Smooth muscle cell (in vitro differentiated cells): ENCODE data around the gene SWAP70. TPM values are rescaled to one million over a fixed set of nuclear protein-coding genes. Genes with fewer than 3 reads are reported as not detected.
"Not testable (repeated sequence)": the region's sequence is repeated elsewhere in the genome, so short reads cannot be mapped to it uniquely, and the experiment has no call there.

ENCODE experiments used
- DNase-seq: peaks from one replicate; lab custom pipeline; 2025; ENCODE audit not compliant: unreplicated experiment; lab: John Stamatoyannopoulos, UW
- H2AFZ ChIP-seq: fragments of 200-600 bp; sonication (generic); 2 replicates; pipeline ENCODE4 v1.6.0; 2016; ENCODE audit warnings: antibody characterized with exemption, low read depth, mild to moderate bottlenecking
- H3F3A ChIP-seq: fragments of 200-600 bp; sonication (generic); 2 replicates; pipeline ENCODE4 v1.6.0; 2017; ENCODE audit warnings: antibody characterized with exemption, low read depth
- H3K27ac ChIP-seq: fragments of 200-600 bp; sonication (generic); 2 replicates; pipeline ENCODE4 v1.5.1; 2016; ENCODE audit warnings: low read depth, mild to moderate bottlenecking
- H3K27me3 ChIP-seq: fragments of 200-600 bp; sonication (generic); 2 replicates; pipeline ENCODE4 v1.6.1; 2016; ENCODE audit warnings: low read depth, mild to moderate bottlenecking
- H3K36me3 ChIP-seq: fragments of 200-600 bp; sonication (generic); 2 replicates; pipeline ENCODE4 v1.5.1; 2016; ENCODE audit warnings: low read depth
- H3K4me1 ChIP-seq: fragments of 200-600 bp; sonication (generic); 2 replicates; pipeline ENCODE4 v1.5.1; 2016; ENCODE audit warnings: low read depth
- H3K4me2 ChIP-seq: fragments of 200-600 bp; sonication (generic); 2 replicates; pipeline ENCODE4 v1.6.0; 2016; ENCODE audit warnings: mild to moderate bottlenecking
- H3K4me3 ChIP-seq: fragments of 200-600 bp; sonication (generic); 2 replicates; pipeline ENCODE4 v1.5.1; 2016; ENCODE audit warnings: mild to moderate bottlenecking
- H3K79me2 ChIP-seq: fragments of 200-600 bp; sonication (generic); 2 replicates; pipeline ENCODE4 v1.6.0; 2016; ENCODE audit warnings: low read depth, mild to moderate bottlenecking
- H3K9ac ChIP-seq: fragments of 200-600 bp; sonication (generic); 2 replicates; pipeline ENCODE4 v1.6.0; 2016; ENCODE audit warnings: low read depth
- H3K9me3 ChIP-seq: fragments of 200-600 bp; sonication (generic); replicated peaks from 2 replicates; pipeline ENCODE4 v1.5.1; 2016; ENCODE audit warnings: low read depth
- H4K20me1 ChIP-seq: fragments of 200-600 bp; sonication (generic); 2 replicates; pipeline ENCODE4 v1.6.0; 2016; ENCODE audit warnings: low read depth
- CTCF ChIP-seq: fragments of 200-600 bp; sonication (generic); IDR thresholded peaks from 2 replicates; pipeline ENCODE4 v1.5.1; 2017; ENCODE audit warnings: borderline replicate concordance, mild to moderate bottlenecking, antibody characterized with exemption; ENCODE audit not compliant: insufficient read depth, poor library complexity, severe bottlenecking
- WGBS: methylation state at CpG from one replicate; pipeline ENCODE4 v1.1.7; 2016; ENCODE audit warnings: low lambda C conversion rate; 5-methylcytosine and 5-hydroxymethylcytosine counted together
- polyA plus RNA-seq: library from polyadenylated mRNA; unstranded; fragments of >200 nt; fragmentation: Nextera tagmentation; extraction: Ambion mirVana; gene quantifications from 2 replicates; pipeline ENCODE4 v1.2.1, GENCODE V29; 2016
- total RNA-seq: library from RNA; depleted of rRNA; stranded (reverse); fragments of >200 nt; gene quantifications from 2 replicates; pipeline ENCODE4 v1.2.3, GENCODE V29; 2014

SWAP70 gene
- total and polyA plus RNA-seq, 2 experiments from 2014 or later, result 15.4 to 17.8 TPM

- Histone ChIP-seq H3K27me3 (no peaks in the 10 kb centered on the region), H3K79me2 (no peaks in the 10 kb centered on the region), H3K4me3 (no peak overlapping the region), H3K4me2 (no peak overlapping the region), H3K27ac (peak overlapping the region; percentile 90), H4K20me1 (no peaks in the 10 kb centered on the region), H3K9ac (peak overlapping the region; percentile 68), H3F3A (peaks cover 11% of the 10 kb centered on the region), H3K9me3 (no peaks in the 10 kb centered on the region), H3K4me1 (peaks cover 6% of the 10 kb centered on the region), H2AFZ (no peak overlapping the region), H3K36me3 (peaks cover 6% of the 10 kb centered on the region)
- WGBS, result 68% methylated on average over 12 of the region's 12 CpGs
- no peak for DNase-seq
- no peak for TF ChIP-seq CTCF
Observed at GRCh38 chr11:9740202-9740883, 76.5 kb downstream of the SWAP70 start.

- Histone ChIP-seq H3K27ac (peak overlapping the region; percentile 90), H3K36me3 (no peaks in the 10 kb centered on the region), H3K9ac (peak overlapping the region; percentile 68), H4K20me1 (no peaks in the 10 kb centered on the region), H3K79me2 (no peaks in the 10 kb centered on the region), H3K4me2 (no peak overlapping the region), H2AFZ (no peak overlapping the region), H3K27me3 (no peaks in the 10 kb centered on the region), H3K4me1 (peaks cover 6% of the 10 kb centered on the region), H3F3A (peaks cover 11% of the 10 kb centered on the region), H3K9me3 (no peaks in the 10 kb centered on the region), H3K4me3 (no peak overlapping the region)
- TF ChIP-seq CTCF, result no peak
- DNase-seq, result no peak
- WGBS, result 65% methylated on average over 6 of the region's 6 CpGs
Observed at GRCh38 chr11:9741260-9741659, 77.4 kb downstream of the SWAP70 start.

- H2AFZ ChIP-seq, H4K20me1 ChIP-seq, H3K9ac ChIP-seq, H3K27ac ChIP-seq, H3K4me3 ChIP-seq, H3K79me2 ChIP-seq, H3K27me3 ChIP-seq, DNase-seq, H3K9me3 ChIP-seq, H3K36me3 ChIP-seq, H3K4me1 ChIP-seq, H3K4me2 ChIP-seq: not testable (repeated sequence)
- 94% methylated on average over 3 of the region's 3 CpGs for WGBS
- H3F3A ChIP-seq, result peaks cover 11% of the 10 kb centered on the region
Observed at GRCh38 chr11:9743512-9743911, 79.6 kb downstream of the SWAP70 start.

- no peak overlapping the region for H3K27ac ChIP-seq
- H3K4me1 ChIP-seq, result no peaks in the 10 kb centered on the region
- DNase-seq, result no peak
- H3F3A ChIP-seq, result no peaks in the 10 kb centered on the region
- WGBS, result 96% methylated on average over 7 of the region's 7 CpGs
- no peaks in the 10 kb centered on the region for H3K27me3 ChIP-seq
- H3K9ac ChIP-seq, result no peak overlapping the region
- no peak overlapping the region for H3K4me2 ChIP-seq
- no peaks in the 10 kb centered on the region for H4K20me1 ChIP-seq
- no peaks in the 10 kb centered on the region for H3K9me3 ChIP-seq
- H3K4me3 ChIP-seq, result no peak overlapping the region
- no peaks in the 10 kb centered on the region for H3K36me3 ChIP-seq
- TF ChIP-seq CTCF, result no peak
- H2AFZ ChIP-seq, result no peak overlapping the region
- H3K79me2 ChIP-seq, result no peaks in the 10 kb centered on the region
Observed at GRCh38 chr11:9745411-9746211, 81.7 kb downstream of the SWAP70 start.
